K562 (cell line): Measurements from ENCODE around the gene TMEM88. TPM values are rescaled to one million over a fixed set of nuclear protein-coding genes. Genes with fewer than 3 reads are reported as not detected.

Experiments
- ATAC-seq: fragments of 200-7000 bp; cut with Tn5 transposase; 3 replicates; pipeline ENCODE4 v1.9.1; 2020; ENCODE audit warnings: moderate library complexity
- BruUV-seq: library from RNA; stranded (reverse); fragments of 400-500 nt; replicated peaks from 2 replicates; lab custom pipeline; 2021; lab: Mats Ljungman, UMichigan
- CTCF ChIA-PET: fragments of 300-600 bp; formaldehyde crosslinking; extraction: SDS; loops from one replicate; lab custom pipeline; 2021; ENCODE audit warnings: low intra/inter-chr PET ratio; lab: Yijun Ruan, JAX
- POLR2A ChIA-PET: fragments of 300-600, 350-650 bp; sonication (Branson Sonifier 250); formaldehyde crosslinking; extraction: SDS; loops from one replicate; lab custom pipeline; 2021; ENCODE audit warnings: antibody characterized with exemption, inconsistent platforms; lab: Yijun Ruan, JAX
- DNase-seq, 4 experiments: peaks; one replicate each; pipeline versions ENCODE4 v3.0.0 to v3.0.0-alpha.2; 2011 to 2018; ENCODE audit warnings: low spot score in 3 of 4, mixed read lengths in 3 of 4; ENCODE audit errors: extremely low read depth in 1 of 4
- FAIRE-seq: peaks from 2 replicates; lab custom pipeline; 2011; peaks lifted over from hg19 to GRCh38; lab: Jason Lieb, UNC
- H2AFZ ChIP-seq: 2 replicates; pipeline ENCODE4 v1.6.0; 2011; ENCODE audit warnings: low read depth, low read length, control low read depth, inconsistent platforms
- H3K27ac ChIP-seq: fragments of 200-600 bp; 3 replicates; pipeline ENCODE4 v1.8.0; 2011; ENCODE audit warnings: low read depth, mild to moderate bottlenecking, control low read depth, inconsistent platforms, low read length, moderate library complexity, mixed read lengths; ENCODE audit errors: extremely low read depth
- H3K27me3 ChIP-seq, 2 experiments: fragments of 300-600 bp in 1 of 2; 2 replicates in 1 of 2; 3 replicates in 1 of 2; pipeline versions ENCODE4 v1.6.0 to v1.8.0; 2011; ENCODE audit warnings: inconsistent platforms in 2 of 2, low read length in 2 of 2, mild to moderate bottlenecking in 1 of 2, mixed read lengths in 1 of 2, moderate library complexity in 1 of 2; ENCODE audit not compliant: control insufficient read depth in 2 of 2, insufficient read depth in 2 of 2
- H3K36me3 ChIP-seq: fragments of 300-600 bp; 3 replicates; pipeline ENCODE4 v1.8.0; 2011; ENCODE audit warnings: mild to moderate bottlenecking, low read length, inconsistent platforms; ENCODE audit not compliant: control insufficient read depth, insufficient read depth
- H3K4me1 ChIP-seq, 2 experiments: fragments of 200-600 bp in 1 of 2; replicated peaks in 1 of 2; 2 replicates in 1 of 2; 3 replicates in 1 of 2; pipeline versions ENCODE4 v1.5.1 to v1.8.0; 2011; ENCODE audit warnings: inconsistent platforms in 2 of 2, low read length in 2 of 2, mild to moderate bottlenecking in 1 of 2, mixed read lengths in 1 of 2, moderate library complexity in 1 of 2; ENCODE audit not compliant: control insufficient read depth in 2 of 2, insufficient read depth in 2 of 2
- H3K4me2 ChIP-seq: 2 replicates; pipeline ENCODE4 v1.6.1; 2011; ENCODE audit warnings: low read length, control low read depth, inconsistent platforms, mixed read lengths; ENCODE audit not compliant: insufficient read depth
- H3K4me3 ChIP-seq: fragments of 200-600 bp; sonication (generic), shearing (Covaris generic); 2 replicates; pipeline ENCODE4 v1.5.1; 2016; ENCODE audit warnings: control low read depth, inconsistent platforms
- H3K79me2 ChIP-seq: fragments of 200-600 bp; 3 replicates; pipeline ENCODE4 v1.8.0; 2011; ENCODE audit warnings: low read length, inconsistent platforms; ENCODE audit not compliant: control insufficient read depth, insufficient read depth
- H3K9ac ChIP-seq, 2 experiments: 2 replicates each; pipeline versions ENCODE4 v1.6.0 to v1.6.1; 2011; ENCODE audit warnings: low read depth in 2 of 2, low read length in 2 of 2, control low read depth in 1 of 2, inconsistent platforms in 1 of 2, mild to moderate bottlenecking in 1 of 2, mixed read lengths in 1 of 2; ENCODE audit not compliant: insufficient read depth in 1 of 2
- H3K9me1 ChIP-seq: one replicate; pipeline ENCODE4 v1.6.0; 2011; ENCODE audit warnings: inconsistent platforms, mild to moderate bottlenecking, low read length, moderate library complexity; ENCODE audit not compliant: control insufficient read depth, insufficient read depth
- H3K9me3 ChIP-seq: replicated peaks from 2 replicates; pipeline ENCODE4 v1.5.1; 2011; ENCODE audit warnings: low read depth, low read length, inconsistent platforms; ENCODE audit not compliant: control insufficient read depth, insufficient read depth
- H4K20me1 ChIP-seq: replicated peaks from 2 replicates; pipeline ENCODE4 v1.6.1; 2011; ENCODE audit warnings: low read length, inconsistent platforms, mixed read lengths; ENCODE audit not compliant: control insufficient read depth, insufficient read depth
- ARID3B ChIP-seq: fragments of 250-450 bp; sonication (Bioruptor Pico); IDR thresholded peaks from 2 replicates; pipeline ENCODE4 v1.4.0; 2020; ENCODE audit warnings: borderline replicate concordance
- BMI1 ChIP-seq: fragments of 150-350 bp; IDR thresholded peaks from 2 replicates; pipeline ENCODE4 v1.6.1; 2014; ENCODE audit warnings: low read length
- CREB5 ChIP-seq: fragments of 250-450 bp; sonication (Bioruptor Pico); IDR thresholded peaks from 2 replicates; pipeline ENCODE4 v1.5.0; 2020; ENCODE audit warnings: mild to moderate bottlenecking
- KDM1A ChIP-seq, 2 experiments: fragments of 450-650 bp; IDR thresholded peaks; 2 replicates each; pipeline ENCODE4 v1.6.1; 2016; ENCODE audit warnings: mild to moderate bottlenecking in 2 of 2
- RCOR1 ChIP-seq, 2 experiments: IDR thresholded peaks; 2 replicates each; pipeline ENCODE4 v1.6.1; 2012; ENCODE audit warnings: low read depth in 2 of 2, low read length in 2 of 2, borderline replicate concordance in 1 of 2, improper control_type of control experiment in 1 of 2
- RREB1 ChIP-seq: fragments of 250-450 bp; sonication (Bioruptor Pico); IDR thresholded peaks from 2 replicates; pipeline ENCODE4 v1.4.0; 2020
- ZFX ChIP-seq: sonication (generic); formaldehyde crosslinking; IDR thresholded peaks from 2 replicates; pipeline ENCODE4 v1.8.0; 2022; ENCODE audit warnings: mild to moderate bottlenecking, missing genetic modification reagents, moderate library complexity
- ZNF311 ChIP-seq: fragments of 250-450 bp; sonication (Bioruptor Pico); IDR thresholded peaks from 2 replicates; pipeline ENCODE4 v1.4.0; 2020; ENCODE audit warnings: mild to moderate bottlenecking, moderate library complexity
- ZNF695 ChIP-seq: fragments of 450-650 bp; formaldehyde crosslinking; IDR thresholded peaks from 2 replicates; pipeline ENCODE4 v1.4.0; 2020; ENCODE audit warnings: mild to moderate bottlenecking, moderate library complexity
- WGBS: fragments of 100-300 bp; shearing (Covaris generic); methylation state at CpG from one replicate; pipeline ENCODE4 v1.1.6; 2016; ENCODE audit warnings: low coverage, mixed read lengths; ENCODE audit not compliant: insufficient coverage; ENCODE audit errors: missing lambda C conversion rate; 5-methylcytosine and 5-hydroxymethylcytosine counted together
- in situ Hi-C: fragments of 300-500 bp; cut with MboI; formaldehyde crosslinking; loops from 4 replicates; pipeline ENCODE4 v1.15.0; 2018; ENCODE audit warnings: inconsistent platforms, mixed read lengths
- intact Hi-C: fragments of 100-400 bp; cut with micrococcal nuclease; formaldehyde crosslinking; loops from 2 replicates; pipeline ENCODE4 v1.14.2; 2022
- polyA plus RNA-seq, 8 experiments: library from polyadenylated mRNA; depleted of rRNA in 4 of 8; stranded (reverse) in 5 of 8; unstranded in 3 of 8; fragments of >200 nt; fragmentation: Nextera tagmentation in 2 of 8; fragmentation: Illumina TruSeq in 1 of 8; extraction: Ambion mirVana in 2 of 8; extraction: Trizol in 1 of 8; gene quantifications; 2 replicates each; pipeline versions ENCODE4 v1.2.1 to v1.2.3, GENCODE V29; 2011 to 2014; ENCODE audit warnings: inconsistent platforms in 1 of 8, missing spikeins in 1 of 8
- total RNA-seq, 7 experiments: library from RNA; depleted of rRNA in 6 of 7; stranded (reverse); fragments of >200 nt in 6 of 7; fragmentation: Illumina TruSeq in 2 of 7; extraction: Trizol in 2 of 7; gene quantifications; 2 replicates each; pipeline versions ENCODE4 v1.2.1 to v1.2.3, GENCODE V29; 2011 to 2021; ENCODE audit warnings: low replicate concordance in 1 of 7

Gene TMEM88
- total and polyA plus RNA-seq, 9 of the 15 experiments (the other 6 are each of a cell fraction or from before 2014, with no cell fraction given), result 0.10 to 1.4 (median 0.36) TPM; not detected in 3

GRCh38 chr17:7825206-7825990 is 29.5 kb upstream of the TMEM88 start (continued):
- 0 out of 4 replicates have a peak, but pooled peaks of 1 of the 2 experiments have one; percentile 11 for TF ChIP-seq RCOR1 (IDR thresholded peaks at IDR 0.05; ENCODE audit: borderline replicate concordance in 1 of 2, low read depth in 2 of 2, low read length in 2 of 2)
- no peak for TF ChIP-seq ARID3B (CRISPR knock-in tag)

- Histone ChIP-seq H3K4me1 (peaks cover 4 to 26% of the 10 kb centered on the region in 2 experiments; a peak in 4 of 5 replicates), H3K4me2 (no peak overlapping the region), H3K79me2 (no peaks in the 10 kb centered on the region), H2AFZ (no peak overlapping the region), H3K9me1 (no peaks in the 10 kb centered on the region)
- ATAC-seq (no peak), DNase-seq (no peak), FAIRE-seq (no peak)
- ChIA-PET CTCF (no interaction called here), POLR2A (no interaction called here)
- WGBS, result 30% methylated on average over 8 of the region's 8 CpGs
- no peak for TF ChIP-seq BMI1
- no peak for TF ChIP-seq ZNF311 (CRISPR knock-in tag)
- TF ChIP-seq CREB5 (CRISPR knock-in tag), result no peak
- TF ChIP-seq RREB1 (CRISPR knock-in tag), result no peak
- TF ChIP-seq KDM1A (IDR thresholded peaks at IDR 0.05), result no peak
- TF ChIP-seq ZFX (CRISPR knock-in tag), result no peak
- TF ChIP-seq ZNF695 (CRISPR knock-in tag), result no peak
- TF ChIP-seq, all 486 proteins: peak for 0
- in situ Hi-C loops (no loop called here), intact Hi-C loops (loop anchor here (10.0 kb wide), 2 partner anchors 64 to 294 kb away; partner anchors contain the start of gene HES7)
- H3K27me3 ChIP-seq, result peaks cover 14 to 22% of the 10 kb centered on the region in 2 experiments; a peak in 4 of 5 replicates
- H4K20me1 ChIP-seq, result no peaks in the 10 kb centered on the region
- H3K9me3 ChIP-seq, result no peaks in the 10 kb centered on the region
- no peak overlapping the region for H3K4me3 ChIP-seq
- no TSS peak for BruUV-seq
- H3K36me3 ChIP-seq, result no peaks in the 10 kb centered on the region
- H3K27ac ChIP-seq, result no peak overlapping the region
- H3K9ac ChIP-seq, result no peak overlapping the region
These were observed 24.2 kb upstream of the TMEM88 start for GRCh38 chr17:7830616-7831015.
